HG03135 (cell line): Measurements from ENCODE around the gene PIK3IP1.
A peak's percentile ranks its signal among the peaks of the same experiment; 100 is the strongest.

Experiments used
- ATAC-seq: cut with Tn5 transposase; IDR thresholded peaks from one replicate; pipeline ENCODE4 v1.9.1; 2021; ENCODE audit warnings: mild to moderate bottlenecking, moderate library complexity; ENCODE audit not compliant: unreplicated experiment

The PIK3IP1 gene

DNA sequence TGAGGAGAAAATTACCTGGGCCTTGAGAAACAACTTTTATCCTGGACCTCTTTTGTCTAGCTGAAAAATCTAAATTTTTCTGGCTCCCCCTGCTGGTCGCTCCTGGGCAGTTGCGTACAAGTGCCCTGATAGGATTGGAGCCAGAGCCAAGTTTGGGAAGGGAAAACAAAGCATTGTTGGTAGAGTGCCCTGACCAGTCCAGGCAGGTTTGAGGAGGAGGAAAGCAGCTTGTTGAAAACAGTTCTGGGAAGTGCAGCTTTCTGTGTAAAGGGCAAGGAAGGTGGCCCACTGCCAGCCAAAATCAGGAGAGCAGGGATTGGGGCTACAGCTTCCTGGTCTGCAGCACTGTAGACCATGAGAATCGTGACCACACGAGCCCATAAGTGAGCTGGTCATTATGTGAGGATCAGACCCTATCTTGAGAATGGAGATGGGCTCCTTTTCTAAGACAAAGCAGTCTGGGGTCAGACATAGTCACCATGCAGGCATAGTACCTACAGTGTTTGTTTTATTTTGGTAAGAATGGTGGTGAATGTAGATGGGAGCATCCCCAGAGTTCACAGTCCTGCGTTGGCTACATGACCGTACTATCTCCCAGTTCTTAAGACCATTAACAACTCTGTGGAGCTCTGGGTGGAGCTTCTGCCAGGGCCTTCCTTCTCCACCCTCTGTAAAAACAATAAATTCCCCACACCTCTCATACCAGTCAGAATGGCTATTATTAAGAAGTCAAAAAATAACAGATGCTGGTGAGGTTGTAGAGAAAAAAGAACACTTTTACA is 21.3 kb upstream of the PIK3IP1 start:
- no peak for ATAC-seq

DNA sequence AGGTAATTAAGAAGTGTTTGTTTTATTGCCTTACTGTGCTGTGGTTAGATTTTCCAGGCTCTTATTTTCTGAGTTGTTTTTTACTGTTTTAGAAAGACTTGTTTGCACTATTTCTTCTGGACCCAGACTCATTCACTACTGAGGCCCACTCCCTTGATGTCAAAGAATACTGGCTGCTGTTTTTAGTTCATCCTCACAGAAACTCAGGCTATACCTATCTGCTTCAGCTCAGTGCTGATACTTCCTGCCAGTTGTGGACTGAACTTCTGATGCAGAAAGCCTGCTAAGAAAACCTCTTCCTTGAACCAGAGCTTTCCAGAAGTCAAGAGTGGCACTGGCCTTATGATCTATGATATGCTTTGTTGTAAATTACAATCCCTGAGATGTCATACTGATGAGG is 15.9 kb upstream of the PIK3IP1 start:
- ATAC-seq, result no peak

DNA sequence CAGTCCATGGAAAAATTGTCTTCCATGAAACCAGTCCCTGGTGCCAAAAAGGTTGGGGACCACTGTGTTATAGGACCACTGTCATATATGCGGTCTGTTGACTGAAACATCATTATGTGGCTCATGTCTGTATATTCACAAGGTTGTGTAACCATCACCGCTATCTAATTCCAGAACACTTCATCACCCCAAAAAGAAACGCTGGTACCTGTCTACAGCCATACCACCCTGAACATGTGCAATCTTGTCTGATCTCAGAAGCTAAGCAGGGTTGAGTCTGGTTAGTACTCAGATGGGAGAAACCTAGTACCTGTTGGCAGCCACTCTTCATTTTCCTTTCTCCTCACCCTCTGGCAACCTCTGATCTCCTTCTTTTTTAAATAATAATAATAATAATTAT is 12.9 kb upstream of the PIK3IP1 start:
- no peak for ATAC-seq

DNA sequence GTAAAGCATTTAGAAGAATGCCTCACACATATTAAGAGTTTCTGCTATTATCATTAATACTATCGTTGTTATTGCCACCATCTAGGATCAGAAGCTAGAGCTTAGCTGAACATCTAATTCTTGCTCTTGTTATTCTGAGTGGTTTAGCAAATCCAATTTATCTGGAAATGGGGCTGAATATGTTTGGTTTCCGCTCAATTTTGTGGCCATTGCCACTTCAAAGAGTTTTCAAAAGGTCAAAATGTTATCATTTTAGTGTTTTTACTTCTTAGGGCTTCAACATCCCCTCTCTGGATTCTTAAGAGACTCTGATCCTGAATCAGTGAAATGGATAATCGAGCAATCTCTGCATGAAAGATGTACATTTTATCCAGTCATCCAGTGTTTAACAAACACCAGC is 10.2 kb upstream of the PIK3IP1 start:
- ATAC-seq, result no peak

DNA sequence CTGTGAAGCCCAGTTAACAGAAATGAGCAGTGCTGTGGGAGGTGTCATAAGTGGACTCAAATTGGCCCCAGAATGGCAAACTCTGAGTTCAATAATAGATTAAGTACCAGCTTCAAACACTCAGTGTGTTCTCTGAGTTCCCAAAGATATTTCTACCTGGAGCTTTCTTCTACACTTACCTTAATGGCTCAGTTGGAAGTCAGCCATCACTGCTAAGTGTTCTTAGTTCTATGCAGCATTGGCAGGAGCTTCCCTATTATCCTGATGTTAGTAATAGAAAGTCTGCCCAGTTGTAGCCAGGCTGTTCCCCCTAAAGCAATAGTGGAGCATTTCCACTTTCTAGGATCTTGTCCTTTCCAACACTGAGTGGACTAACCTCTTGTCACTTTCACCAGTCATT is 9.7 kb upstream of the PIK3IP1 start:
- ATAC-seq, result no peak

DNA sequence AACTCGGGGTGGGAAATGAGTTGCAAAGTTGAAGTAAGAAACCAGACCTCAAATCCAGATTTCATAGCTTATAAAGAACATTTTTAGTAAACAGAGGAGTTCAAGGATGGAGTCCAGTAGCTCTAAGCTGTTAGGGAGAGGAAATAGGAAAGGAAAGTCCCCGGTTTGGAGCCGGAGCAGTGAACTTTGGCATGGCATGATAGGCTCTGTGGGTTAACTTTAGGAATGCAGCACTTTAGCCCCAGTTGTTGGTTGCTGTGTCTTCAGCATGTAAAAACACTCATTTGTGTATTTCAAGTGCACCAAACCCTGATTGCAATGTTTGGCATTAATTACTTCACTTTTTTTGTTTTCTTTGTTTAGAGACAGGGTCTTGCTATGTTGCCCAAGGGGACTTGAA is 8.6 kb upstream of the PIK3IP1 start:
- no peak for ATAC-seq

DNA sequence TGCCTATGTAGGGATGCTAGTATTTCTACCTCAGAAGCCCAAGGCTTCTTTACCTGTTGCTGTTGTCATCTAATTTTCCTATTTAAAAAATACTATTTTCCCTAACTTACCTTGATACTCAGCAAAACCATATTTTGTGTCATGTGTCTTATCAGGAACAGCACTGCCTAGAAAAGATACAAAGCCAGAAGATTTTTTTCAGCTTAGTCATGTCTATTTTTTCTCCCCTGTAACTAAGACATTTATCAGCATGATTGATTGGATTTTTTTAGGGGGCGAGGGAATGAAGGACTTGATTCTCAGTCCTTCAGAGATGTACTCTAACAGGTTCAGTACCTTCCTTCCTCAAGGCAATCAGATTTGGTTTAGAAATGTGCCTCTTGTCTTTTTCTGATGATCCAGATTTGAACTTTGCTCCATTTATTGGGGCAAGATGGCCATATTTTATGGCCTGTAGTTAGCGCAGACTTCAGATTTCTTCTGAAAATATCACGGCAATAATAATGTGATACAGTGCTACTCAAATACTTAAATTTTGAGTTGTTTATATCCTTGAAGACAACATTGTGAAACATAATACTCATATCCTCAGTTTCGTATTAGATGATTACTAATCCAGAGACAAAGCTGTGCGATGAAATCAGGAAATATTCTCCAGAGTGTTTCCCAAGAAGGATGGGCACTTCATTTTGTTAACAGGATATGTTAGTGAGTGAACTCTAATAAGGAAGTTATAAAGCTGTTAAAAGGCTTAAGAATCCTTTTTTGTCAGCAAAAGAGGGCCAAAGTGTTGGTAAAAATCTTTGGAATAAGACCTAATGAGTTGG is 3.8 kb upstream of the PIK3IP1 start:
- no peak for ATAC-seq

DNA sequence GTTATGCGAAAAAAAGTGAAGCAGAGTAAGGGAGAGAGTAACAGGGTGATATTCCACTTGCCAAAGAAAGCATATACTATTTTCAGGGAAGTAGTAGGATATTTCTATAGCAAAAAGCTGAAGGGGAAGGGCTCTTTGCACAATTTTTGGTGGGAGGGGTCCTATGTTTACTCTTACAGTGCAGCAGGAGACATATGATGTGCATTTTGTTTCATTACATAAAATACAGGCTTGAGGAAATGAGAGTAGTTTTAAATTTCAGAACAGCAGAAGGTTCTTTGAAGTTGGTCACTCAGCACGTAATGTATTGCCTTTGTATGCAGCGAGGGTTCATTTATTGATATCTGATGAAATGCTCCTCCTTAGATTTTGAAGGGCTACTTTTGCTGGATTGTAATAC is 3.1 kb upstream of the PIK3IP1 start:
- ATAC-seq, result no peak

DNA sequence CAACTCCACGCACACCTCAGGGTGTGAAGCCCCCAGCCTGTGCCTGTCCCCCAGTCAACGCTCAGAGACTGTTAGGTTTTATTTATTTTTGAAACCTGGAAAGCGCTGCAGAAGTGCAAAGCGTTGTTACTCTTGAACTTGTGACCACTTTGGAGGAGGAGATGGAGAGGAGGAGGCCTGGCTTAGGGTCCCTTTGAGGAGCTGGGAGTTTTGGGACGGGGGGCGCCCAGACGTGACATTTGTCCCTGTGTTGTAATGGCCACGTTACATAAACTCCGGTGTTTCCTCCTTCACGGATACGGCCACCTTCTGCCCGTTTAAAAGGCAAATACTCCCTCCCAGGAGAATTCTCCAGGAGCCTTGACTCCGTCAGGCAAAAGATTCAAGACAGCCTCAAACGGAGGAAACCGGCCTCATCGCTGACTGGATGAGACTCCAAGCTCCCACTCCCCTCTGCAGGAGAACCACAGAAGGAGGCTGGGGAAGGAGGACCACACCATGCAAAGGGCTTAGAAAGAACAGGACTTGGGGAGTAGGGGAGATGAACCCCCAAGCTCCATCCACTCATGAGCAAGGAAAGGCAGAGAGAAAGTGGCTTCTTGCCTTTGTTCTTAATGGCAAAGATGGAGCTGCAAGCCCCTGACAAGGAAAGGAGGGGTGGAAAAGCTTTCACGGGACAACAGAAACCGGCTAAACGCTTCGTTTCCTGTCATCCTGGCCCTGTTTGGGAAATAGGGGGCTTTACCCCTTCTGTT is 630 bp downstream of the PIK3IP1 start:
- no peak for ATAC-seq

DNA sequence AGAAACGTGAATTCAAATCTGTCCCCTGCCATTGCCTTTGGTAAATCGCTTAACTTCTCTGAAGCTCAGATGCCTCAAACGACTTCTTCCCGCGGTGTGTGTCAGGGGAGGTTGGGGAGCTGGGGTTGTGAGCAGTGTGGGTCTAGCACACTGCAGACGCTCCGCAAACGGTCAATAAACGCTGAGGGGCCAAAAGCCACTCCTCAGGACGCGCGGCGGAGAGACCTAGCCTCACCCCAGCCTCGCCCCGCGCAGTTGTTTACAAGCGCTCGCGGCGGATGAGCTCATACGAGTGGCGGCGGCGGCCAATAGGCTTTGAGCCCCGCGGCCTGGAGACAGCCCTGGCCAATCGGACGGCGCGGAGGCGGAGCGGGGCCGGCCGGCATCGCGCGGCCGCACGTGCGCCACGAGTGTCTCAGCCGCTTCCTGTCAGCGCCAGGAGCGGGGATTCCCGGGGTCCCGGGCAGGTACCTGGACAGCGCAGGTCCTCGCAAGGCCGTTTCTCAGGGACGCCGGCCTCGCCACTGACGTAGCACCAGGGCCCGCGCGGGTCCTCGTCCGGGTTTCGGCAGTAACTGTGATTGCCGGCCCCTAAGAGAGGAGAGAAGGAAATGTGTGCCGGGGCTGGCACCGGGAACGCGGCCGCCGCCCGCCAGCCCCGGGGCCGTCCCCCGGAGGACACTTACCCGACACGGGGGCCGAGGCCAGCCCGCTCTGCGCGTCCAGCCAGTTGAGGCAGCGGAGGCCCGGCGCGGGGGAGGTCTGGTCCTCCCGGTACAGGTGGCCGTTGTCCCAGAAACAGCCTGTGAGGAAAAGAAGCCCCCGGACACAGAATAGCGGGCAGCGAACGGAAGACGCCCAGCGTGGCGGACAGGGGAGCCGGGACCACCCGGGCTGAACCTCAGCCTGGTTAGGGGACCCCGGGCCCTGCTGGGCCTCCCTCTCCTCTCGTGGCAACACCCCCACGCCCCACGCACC is 1.5 kb downstream of the PIK3IP1 start:
- peak; percentile 86 for ATAC-seq

DNA sequence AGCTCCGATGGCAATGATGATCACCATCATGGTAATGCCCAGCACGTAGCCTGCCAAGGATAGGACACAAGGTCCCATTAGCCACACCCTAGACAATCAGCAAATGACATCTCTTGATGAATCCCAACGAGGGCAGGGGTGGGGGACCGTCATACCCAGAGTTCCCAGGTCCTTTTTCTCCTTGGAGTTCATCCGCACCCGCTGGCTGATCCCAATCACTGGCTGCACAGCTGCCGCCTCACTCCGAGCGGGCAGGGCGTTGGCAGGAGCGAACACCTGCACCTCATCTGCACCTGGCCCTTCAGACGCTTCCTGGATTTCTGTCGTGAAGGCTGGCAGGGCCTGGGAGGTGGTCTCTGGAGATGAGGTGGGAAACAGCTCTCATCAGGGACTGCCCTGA is 2.9 kb downstream of the PIK3IP1 start:
- no peak for ATAC-seq

DNA sequence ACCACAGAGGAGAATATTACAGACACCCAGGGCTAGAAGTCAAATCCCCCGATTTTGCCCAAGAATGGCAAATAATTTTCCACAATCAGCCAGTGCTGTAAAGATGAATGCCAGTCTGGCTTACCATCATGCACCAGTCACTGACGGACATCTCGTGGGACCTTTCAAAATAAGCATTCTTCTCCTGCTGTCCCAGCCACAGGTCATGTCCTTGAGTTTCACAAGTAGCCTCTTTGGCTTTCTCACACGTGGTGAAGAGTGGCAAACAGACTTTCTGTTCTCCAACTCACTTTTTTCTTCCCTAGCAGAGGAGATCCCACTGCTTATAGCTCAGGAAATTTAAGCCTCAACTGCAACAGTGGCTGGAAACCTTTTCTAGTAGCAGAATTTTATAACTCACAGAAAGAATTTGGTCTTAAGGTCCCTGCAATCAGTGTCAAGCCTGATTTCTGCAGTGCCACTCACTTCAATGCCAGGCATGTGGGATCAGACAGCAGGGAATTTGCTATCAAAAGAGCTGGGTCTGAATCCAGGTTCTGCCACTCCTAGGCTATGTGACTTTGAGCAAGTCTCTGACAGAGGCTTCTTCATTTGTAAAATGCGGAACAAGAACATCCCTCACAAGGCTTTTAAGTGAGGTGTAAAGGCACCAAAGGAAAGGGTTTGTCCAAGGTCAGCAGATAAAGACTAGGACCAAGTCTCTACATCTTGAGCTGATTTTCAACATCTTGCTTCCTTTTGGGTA is 3.6 kb downstream of the PIK3IP1 start:
- ATAC-seq, result no peak

DNA sequence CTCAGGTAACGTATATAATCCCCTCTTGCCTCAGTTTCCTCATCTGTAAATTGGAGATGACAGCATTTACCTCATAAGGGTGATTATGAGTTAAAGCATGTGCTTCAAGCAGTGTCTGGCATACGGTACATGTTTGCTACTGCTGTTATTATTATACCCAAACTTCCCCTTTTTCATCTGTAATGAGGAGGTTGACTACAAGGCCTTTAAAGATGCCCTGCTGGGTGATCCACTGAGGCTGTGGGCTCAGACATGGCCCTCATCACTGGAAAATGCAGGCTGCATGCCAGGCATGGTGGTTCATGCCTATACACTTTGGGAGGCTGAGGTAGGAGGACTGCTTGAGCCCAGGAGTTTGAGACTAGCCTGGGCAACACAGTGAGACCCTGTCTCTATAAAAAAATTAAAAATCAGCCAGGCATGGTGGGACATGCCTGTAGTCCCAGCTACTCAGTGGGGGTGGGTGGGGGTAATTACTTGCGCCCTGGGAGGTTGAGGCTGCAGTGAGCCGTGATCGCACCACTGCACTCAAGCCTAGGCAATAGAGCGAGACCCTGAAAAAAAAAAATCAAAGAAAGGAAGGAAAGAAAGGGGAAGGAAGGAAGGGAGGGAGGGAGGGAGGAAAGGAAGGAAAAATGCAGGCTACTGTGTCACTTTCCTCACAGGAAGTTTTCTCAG is 4.3 kb downstream of the PIK3IP1 start:
- ATAC-seq, result no peak

DNA sequence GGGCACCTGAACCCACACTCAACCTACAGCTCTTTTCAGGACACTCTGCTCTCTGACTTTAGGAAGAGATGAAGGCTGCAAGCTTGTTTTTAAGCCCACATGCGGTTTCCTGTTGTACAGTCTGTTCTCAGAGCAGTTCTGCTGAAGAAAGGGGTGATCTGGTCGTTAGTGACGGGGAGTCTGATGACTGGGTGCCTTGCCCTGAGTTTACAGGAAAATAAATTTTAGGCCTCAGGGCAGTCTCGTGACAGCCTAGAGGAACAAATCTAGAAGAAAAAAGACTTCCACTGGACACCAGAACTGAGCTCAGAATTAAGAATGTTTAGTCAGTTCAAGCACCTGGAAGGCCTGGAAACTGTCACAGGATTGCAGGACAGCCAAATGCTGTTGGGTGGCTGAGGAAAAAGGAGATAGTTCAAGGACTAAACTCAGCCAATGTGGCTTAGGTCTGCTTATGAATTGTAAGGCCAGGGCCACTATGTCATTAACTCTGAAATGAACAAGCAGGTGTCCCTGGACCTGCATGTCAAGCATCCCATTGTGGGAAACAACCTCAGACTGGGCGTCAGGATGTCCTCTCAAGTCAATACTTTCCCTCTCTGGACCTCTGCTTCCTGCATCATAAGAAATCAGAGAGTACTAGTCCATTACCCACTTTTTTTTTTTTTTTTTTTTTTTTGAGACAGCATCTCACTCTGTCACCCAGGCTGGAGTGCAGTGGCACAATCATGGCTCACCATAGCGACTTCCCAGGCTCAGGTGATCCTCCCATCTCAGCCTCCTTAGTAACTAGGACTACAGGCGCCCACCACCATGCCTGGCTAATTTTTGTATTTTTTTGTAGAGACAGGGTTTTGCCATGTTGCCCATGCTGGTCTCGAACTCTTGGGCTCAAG is 5.7 kb downstream of the PIK3IP1 start:
- ATAC-seq, result no peak

DNA sequence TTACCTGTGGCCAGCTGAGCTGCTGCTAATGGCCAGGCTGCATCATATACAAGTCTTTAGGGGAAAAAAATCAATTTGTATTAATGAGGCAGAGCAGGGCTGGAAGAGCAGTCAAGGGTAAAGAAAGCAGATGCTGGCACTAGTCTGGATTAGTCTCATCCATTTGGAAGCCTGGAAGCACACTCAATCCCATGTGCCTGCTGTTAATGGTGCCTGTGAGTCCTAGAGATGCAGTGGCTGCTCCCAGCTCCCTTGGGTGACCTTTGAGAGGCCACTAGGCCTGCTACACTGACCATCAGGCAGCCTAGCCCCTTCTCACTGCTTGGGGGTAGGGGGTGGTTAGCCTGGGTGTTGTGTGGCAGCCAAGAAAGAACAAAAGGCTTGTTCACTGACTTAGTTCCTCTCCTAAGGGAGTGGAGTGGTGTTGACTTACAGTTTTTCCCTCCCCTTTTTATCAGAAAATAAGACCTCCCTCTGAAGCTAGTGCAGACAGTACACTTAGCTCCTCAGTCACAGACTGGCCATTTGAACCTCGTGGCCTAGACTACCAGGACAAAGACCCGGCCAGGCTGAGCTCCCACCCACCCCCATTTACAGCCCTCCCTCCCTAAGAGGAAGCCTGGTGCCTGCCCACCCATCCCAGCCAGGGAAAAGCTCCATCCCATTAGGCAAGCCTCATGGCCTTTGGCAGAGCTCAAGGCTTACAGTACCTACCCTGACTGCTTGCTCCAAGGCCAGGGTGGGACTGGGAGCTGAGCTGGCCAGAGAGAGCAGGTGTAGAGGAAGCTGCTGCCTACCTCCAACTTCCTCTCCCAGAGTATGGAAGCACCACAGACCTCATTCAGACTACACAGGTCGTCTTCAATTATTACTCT is 7.8 kb downstream of the PIK3IP1 start:
- ATAC-seq, result no peak

DNA sequence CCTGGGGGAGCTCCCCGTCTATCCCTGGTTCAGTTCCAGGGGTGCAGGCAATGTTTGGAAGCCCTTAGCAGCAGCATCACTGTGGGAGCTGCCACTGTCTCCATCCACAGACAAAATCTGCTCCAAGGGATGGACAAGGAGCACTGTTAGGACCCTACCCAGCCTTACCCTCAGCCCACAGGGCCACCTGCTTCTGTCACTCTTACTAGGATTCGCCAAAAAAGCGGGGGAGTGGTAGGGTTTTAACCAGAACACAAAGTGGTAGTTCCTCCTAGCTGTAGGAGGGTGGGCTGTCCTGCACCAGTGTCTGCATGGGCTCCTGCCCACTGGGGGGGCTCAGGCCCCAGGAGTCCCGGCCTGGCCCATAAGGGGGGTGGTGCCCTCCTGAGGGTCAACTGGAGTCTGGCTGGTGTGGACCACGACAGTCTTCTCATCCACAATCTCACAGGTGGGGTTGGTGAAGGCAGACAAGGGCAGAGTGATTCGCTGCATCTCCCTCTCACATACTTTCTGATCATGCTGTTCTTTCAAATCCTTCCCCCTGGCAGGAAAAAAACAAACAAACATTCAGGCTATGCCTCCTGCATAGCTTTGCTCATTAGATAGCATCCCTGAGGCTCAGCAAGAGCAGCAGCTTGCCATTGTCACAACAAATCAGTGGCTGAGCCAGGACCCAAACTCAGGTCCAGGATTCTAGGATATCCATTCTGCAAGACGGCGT is 9.4 kb downstream of the PIK3IP1 start:
- ATAC-seq, result no peak

DNA sequence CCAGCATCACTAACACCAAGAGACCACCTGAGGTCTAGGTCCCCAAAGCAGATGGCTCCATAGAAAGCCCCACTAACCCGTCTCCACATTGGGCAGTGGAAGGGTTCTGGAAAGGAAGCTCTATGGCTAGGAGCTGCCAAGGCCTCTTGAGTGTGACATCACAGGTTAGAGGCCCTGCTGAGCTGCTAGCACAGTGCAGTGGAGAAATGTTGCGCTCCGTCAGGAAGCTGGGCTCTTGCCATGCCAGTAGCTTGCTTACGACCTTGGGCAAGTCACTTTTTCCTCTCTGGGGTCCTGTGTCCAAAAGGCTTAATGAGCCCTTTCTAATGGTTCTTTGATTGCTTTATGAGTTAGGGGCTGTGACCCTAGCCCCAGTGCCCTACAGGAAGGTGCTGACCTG is 10.6 kb downstream of the PIK3IP1 start:
- ATAC-seq, result no peak
